ENCODE results near the gene CDC42BPG. TPM values are rescaled to one million over a fixed set of nuclear protein-coding genes. Genes with fewer than 3 reads are reported as not detected.

CDC42BPG gene
- total and polyA plus RNA-seq, 2 of the 8 experiments (the other 6 are each of a cell fraction or from before 2014, with no cell fraction given) = 3.7 to 10.6 TPM

DNA sequence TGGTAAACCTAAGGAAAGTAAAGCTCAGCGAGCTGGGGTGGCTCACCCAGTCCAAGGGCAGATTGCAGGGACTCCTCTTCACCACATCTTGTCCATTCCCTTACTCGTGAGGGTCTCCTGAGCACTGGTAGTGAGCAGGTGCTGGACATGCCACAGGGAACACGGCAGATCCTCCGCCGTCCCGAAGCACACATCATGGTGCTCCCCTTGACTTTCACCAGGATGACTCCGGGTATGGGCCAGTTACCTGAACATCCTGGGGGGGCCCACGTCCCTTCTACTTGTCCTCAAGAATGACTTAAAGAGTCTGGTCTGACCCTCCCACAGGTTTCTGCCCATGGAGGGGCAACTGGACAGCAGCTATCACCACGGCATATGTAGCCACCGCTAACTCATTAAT is 58.1 kb downstream of the CDC42BPG start:
- FAIRE-seq (no peak), DNase-seq (ENCODE audit: low read depth in 1 of 2, low spot score in 2 of 2) (no peak)
- no peak overlapping the region for H3K56ac ChIP-seq (replicated peaks; ENCODE audit: insufficient read length, low read depth, low read length)
- H3K4ac ChIP-seq (replicated peaks; ENCODE audit: insufficient read length, low read depth, low read length) = no peak overlapping the region
- CTCF ChIA-PET (ENCODE audit: partially characterized antibody) = interaction anchor here (1.0 to 5.2 kb wide), 10 partner anchors 8 to 156 kb away, joined by 3 to 31 read pairs (median 3); partner anchors contain the start of gene CDC42BPG
- H3K23me2 ChIP-seq (ENCODE audit: low read depth, low read length) = no peaks in the 10 kb centered on the region
- no peak overlapping the region for H4K8ac ChIP-seq (ENCODE audit: extremely low read depth, insufficient read depth, low read length)
- H3K9ac ChIP-seq (replicated peaks in 1 of 4; ENCODE audit: extremely low read depth in 1 of 4, low read depth in 3 of 4, low read length in 3 of 4) = no peak overlapping the region
- no peak overlapping the region for H3K23ac ChIP-seq (ENCODE audit: insufficient read length)
- no peaks in the 10 kb centered on the region for H3K36me3 ChIP-seq (ENCODE audit: control insufficient read depth in 2 of 4, insufficient read depth in 4 of 4, low read length in 3 of 4)
- H3K4me2 ChIP-seq (ENCODE audit: insufficient read depth in 1 of 2, low read depth in 2 of 2, low read length in 2 of 2) = no peak overlapping the region
- no peak overlapping the region for H4K91ac ChIP-seq (replicated peaks; ENCODE audit: insufficient read length, low read length)
- no peak overlapping the region for H2BK20ac ChIP-seq (ENCODE audit: low read length)
- H2BK12ac ChIP-seq (ENCODE audit: low read depth, low read length) = no peak overlapping the region
- H3K14ac ChIP-seq (ENCODE audit: insufficient read length) = no peak overlapping the region
- H3K4me1 ChIP-seq (replicated peaks in 1 of 4; ENCODE audit: control insufficient read depth in 3 of 4, insufficient read depth in 4 of 4, low read length in 3 of 4) = no peaks in the 10 kb centered on the region
- H3K27me3 ChIP-seq (replicated peaks in 1 of 4; ENCODE audit: control insufficient read depth in 3 of 4, extremely low read depth in 1 of 4, insufficient read depth in 3 of 4, low read length in 3 of 4) = no peaks in the 10 kb centered on the region
- no peak overlapping the region for H3K4me3 ChIP-seq (ENCODE audit: extremely low read depth in 1 of 4, insufficient read depth in 2 of 4, low read depth in 3 of 4, low read length in 4 of 4)
- no peak overlapping the region for H3K27ac ChIP-seq (ENCODE audit: low read depth, low read length)
- no peaks in the 10 kb centered on the region for H3K79me1 ChIP-seq (ENCODE audit: low read depth, low read length)
- H3K79me2 ChIP-seq (ENCODE audit: control insufficient read depth in 1 of 2, insufficient read depth in 2 of 2, low read length in 2 of 2) = no peaks in the 10 kb centered on the region
- 88% methylated on average over 10 of the region's 10 CpGs; no CpG with 5 or more reads in 1 of the 2 experiments for WGBS, 2 experiments (ENCODE audit: extremely low coverage in 1 of 2, insufficient coverage in 1 of 2, insufficient read length in 1 of 2, insufficient replicate concordance in 2 of 2, low coverage in 1 of 2, low lambda C conversion rate in 2 of 2, missing lambda C conversion rate in 1 of 2)
- no peak overlapping the region for H2AK5ac ChIP-seq (ENCODE audit: low read depth, low read length)
- H2BK120ac ChIP-seq (replicated peaks; ENCODE audit: low read depth, low read length) = no peak overlapping the region
- H4K5ac ChIP-seq (ENCODE audit: insufficient read length, low read depth, low read length) = no peak overlapping the region
- H2AFZ ChIP-seq (ENCODE audit: low read length) = no peak overlapping the region
- POLR2A ChIA-PET (ENCODE audit: partially characterized antibody) = interaction anchor here (0.8 to 1.7 kb wide), 6 partner anchors 10 to 23 kb away, joined by 3 to 6 read pairs (median 4); no protein-coding TSS in a partner anchor
- H3K18ac ChIP-seq (ENCODE audit: extremely low read depth, low read length) = no peak overlapping the region
- no peak overlapping the region for H2BK5ac ChIP-seq (ENCODE audit: low read depth, low read length)
- no peaks in the 10 kb centered on the region for H3K9me3 ChIP-seq (ENCODE audit: insufficient read depth in 2 of 2, low read depth in 1 of 2, low read length in 1 of 2)
- H4K20me1 ChIP-seq (replicated peaks in 1 of 2; ENCODE audit: control insufficient read depth in 1 of 2, insufficient read depth in 2 of 2, low read length in 2 of 2) = peaks cover 0 to 3% of the 10 kb centered on the region in 2 experiments
- no peak overlapping the region for H2BK15ac ChIP-seq (ENCODE audit: low read length)
- no peak for TF ChIP-seq RAD21 (IDR thresholded peaks at IDR 0.05 in 1 of 2, conservative IDR thresholded peaks at IDR 0.05 in 1 of 2; ENCODE audit: low read depth in 2 of 2, low read length in 2 of 2)
- TF ChIP-seq CREB1 (IDR thresholded peaks at IDR 0.05) = no peak
- no peak for TF ChIP-seq TBP (IDR thresholded peaks at IDR 0.05; ENCODE audit: low read depth, low read length)
- no peak for TF ChIP-seq EP300 (IDR thresholded peaks at IDR 0.05; ENCODE audit: borderline replicate concordance in 1 of 2, low read depth in 2 of 2, low read length in 2 of 2)
- no peak for TF ChIP-seq PHF8 (conservative IDR thresholded peaks at IDR 0.05; ENCODE audit: low read depth, low read length)
- TF ChIP-seq SUZ12 (IDR thresholded peaks at IDR 0.05; ENCODE audit: low read length) = no peak
